ENCODE data around the gene MOB1B.

DNA sequence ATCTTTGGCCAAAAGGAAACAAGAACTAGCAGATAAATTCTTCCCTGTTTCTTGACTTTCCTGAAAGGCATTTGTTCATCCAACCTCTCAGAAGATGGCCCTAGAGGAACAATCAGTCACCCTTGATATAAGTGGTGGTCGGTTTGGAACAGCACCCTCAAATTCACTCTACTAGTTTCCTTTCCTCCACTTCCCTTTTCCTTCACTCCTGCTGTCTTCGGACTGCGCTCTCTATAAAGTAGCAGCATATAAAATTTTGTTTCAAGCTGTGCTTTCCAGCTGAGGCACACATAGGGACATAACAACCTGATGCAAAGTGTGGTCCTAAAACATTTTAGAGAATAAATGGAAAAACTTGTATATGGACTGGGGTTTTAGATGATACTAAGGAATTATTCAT lies 29.0 kb upstream of the MOB1B start:
- TF ChIP-seq, protein P1, sequence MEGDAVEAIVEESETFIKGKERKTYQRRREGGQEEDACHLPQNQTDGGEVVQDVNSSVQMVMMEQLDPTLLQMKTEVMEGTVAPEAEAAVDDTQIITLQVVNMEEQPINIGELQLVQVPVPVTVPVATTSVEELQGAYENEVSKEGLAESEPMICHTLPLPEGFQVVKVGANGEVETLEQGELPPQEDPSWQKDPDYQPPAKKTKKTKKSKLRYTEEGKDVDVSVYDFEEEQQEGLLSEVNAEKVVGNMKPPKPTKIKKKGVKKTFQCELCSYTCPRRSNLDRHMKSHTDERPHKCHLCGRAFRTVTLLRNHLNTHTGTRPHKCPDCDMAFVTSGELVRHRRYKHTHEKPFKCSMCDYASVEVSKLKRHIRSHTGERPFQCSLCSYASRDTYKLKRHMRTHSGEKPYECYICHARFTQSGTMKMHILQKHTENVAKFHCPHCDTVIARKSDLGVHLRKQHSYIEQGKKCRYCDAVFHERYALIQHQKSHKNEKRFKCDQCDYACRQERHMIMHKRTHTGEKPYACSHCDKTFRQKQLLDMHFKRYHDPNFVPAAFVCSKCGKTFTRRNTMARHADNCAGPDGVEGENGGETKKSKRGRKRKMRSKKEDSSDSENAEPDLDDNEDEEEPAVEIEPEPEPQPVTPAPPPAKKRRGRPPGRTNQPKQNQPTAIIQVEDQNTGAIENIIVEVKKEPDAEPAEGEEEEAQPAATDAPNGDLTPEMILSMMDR (conservative IDR thresholded peaks at IDR 0.05; ENCODE audit: low read depth, low read length) = no peak
- no peak for TF ChIP-seq EZH2 (IDR thresholded peaks at IDR 0.05; ENCODE audit: borderline replicate concordance, low read depth, low read length, poor library complexity, severe bottlenecking)
